CD4-positive, CD25-positive, alpha-beta regulatory T cell (primary cell): ENCODE results near the gene ZNF700. TPM values are rescaled to one million over a fixed set of nuclear protein-coding genes. Genes with fewer than 3 reads are reported as not detected.
"Not testable (repeated sequence)": the region's sequence is repeated elsewhere in the genome, so short reads cannot be mapped to it uniquely, and the experiment has no call there.

Experiments
- ATAC-seq, 2 donors: fragments of 150-1000 bp; cut with Tn5 transposase; one replicate each; pipeline ENCODE4 v1.10.0; 2021; ENCODE audit warnings: low read depth in 2 of 2, moderate number of reproducible peaks in 2 of 2, moderate library complexity in 1 of 2
- DNase-seq, 3 donors: peaks; one replicate each; pipeline versions ENCODE4 v3.0.0 to v3.0.0-alpha.2; 2012 to 2022; ENCODE audit warnings: mixed read lengths in 1 of 3
- H3K27ac ChIP-seq: one replicate; pipeline ENCODE4 v1.7.0; 2013; ENCODE audit warnings: mild to moderate bottlenecking, low read length; ENCODE audit not compliant: insufficient read depth, poor library complexity, severe bottlenecking
- H3K27me3 ChIP-seq: one replicate; pipeline ENCODE4 v1.7.0; 2013; ENCODE audit warnings: low read length; ENCODE audit not compliant: control insufficient read depth, insufficient read depth
- H3K36me3 ChIP-seq: one replicate; pipeline ENCODE4 v1.7.0; 2013; ENCODE audit warnings: mild to moderate bottlenecking, low read length, moderate library complexity; ENCODE audit not compliant: control insufficient read depth, insufficient read depth
- H3K4me1 ChIP-seq: 2 replicates; pipeline ENCODE4 v1.7.0; 2013; ENCODE audit warnings: mild to moderate bottlenecking, low read length; ENCODE audit not compliant: insufficient read depth, control insufficient read depth, poor library complexity, severe bottlenecking
- H3K4me3 ChIP-seq: one replicate; pipeline ENCODE4 v1.7.0; 2013; ENCODE audit warnings: low read depth, mild to moderate bottlenecking, low read length, moderate library complexity
- H3K9me3 ChIP-seq, 2 experiments: 1 replicate in 1 of 2; 2 replicates in 1 of 2; pipeline ENCODE4 v1.7.0; 2013; ENCODE audit warnings: low read length in 2 of 2, mild to moderate bottlenecking in 1 of 2, moderate library complexity in 1 of 2; ENCODE audit not compliant: control insufficient read depth in 2 of 2
- H3K27ac Mint-ChIP-seq, 3 donors: one replicate each; pipeline ENCODE4 v1.8.0; 2020 to 2022; ENCODE audit warnings: mild to moderate bottlenecking in 3 of 3, mixed read lengths in 3 of 3, moderate library complexity in 2 of 3
- H3K27me3 Mint-ChIP-seq: one replicate; pipeline ENCODE4 v1.8.0; 2022; ENCODE audit warnings: mild to moderate bottlenecking, mixed read lengths
- H3K36me3 Mint-ChIP-seq: one replicate; pipeline ENCODE4 v1.8.0; 2020; ENCODE audit warnings: mixed read lengths
- H3K4me1 Mint-ChIP-seq, 4 donors: one replicate each; pipeline ENCODE4 v1.8.0; 2020 to 2022; ENCODE audit warnings: mixed read lengths in 4 of 4, mild to moderate bottlenecking in 1 of 4
- H3K4me3 Mint-ChIP-seq, 4 donors: one replicate each; pipeline ENCODE4 v1.8.0; 2020 to 2022; ENCODE audit warnings: mild to moderate bottlenecking in 4 of 4, mixed read lengths in 4 of 4, moderate library complexity in 3 of 4
- H3K9me3 Mint-ChIP-seq, 7 donors: one replicate each; pipeline ENCODE4 v1.8.0; 2020 to 2022; ENCODE audit warnings: mixed read lengths in 7 of 7, mild to moderate bottlenecking in 3 of 7, moderate library complexity in 2 of 7
- polyA plus RNA-seq, 4 donors: library from polyadenylated mRNA; unstranded; fragments of 300-500 nt; fragmentation: Illumina TruSeq; gene quantifications; one replicate each; pipeline ENCODE4 v1.2.3, GENCODE V29; 2021
- total RNA-seq: library from RNA; stranded (reverse); gene quantifications from one replicate; pipeline ENCODE4 v1.2.3, GENCODE V29; 2022

ZNF700 gene
- total and polyA plus RNA-seq, 5 donors from 2014 or later: 3.6 to 17.1 (median 4.7) TPM

- H3K4me3 ChIP-seq, H3K9me3 ChIP-seq, H3K36me3 ChIP-seq, DNase-seq, ATAC-seq, H3K36me3 Mint-ChIP-seq, H3K27ac ChIP-seq, H3K27me3 Mint-ChIP-seq, H3K27me3 ChIP-seq: not testable (repeated sequence)
- peak overlapping the region in 3 of 4 donors; percentile 36 to 47 (median 41) for H3K4me3 Mint-ChIP-seq
- peaks cover 5 to 35% (median 14%) of the 10 kb centered on the region in 4 donors for H3K4me1 Mint-ChIP-seq
- peaks cover 17% of the 10 kb centered on the region for H3K4me1 ChIP-seq
- peak overlapping the region in 1 of 3 donors; percentile 48 for H3K27ac Mint-ChIP-seq
- peaks cover 0 to 15% (median 5%) of the 10 kb centered on the region in 7 donors for H3K9me3 Mint-ChIP-seq
These were observed 35.0 kb upstream of the ZNF700 start for GRCh38 chr19:11889901-11890300.

DNA sequence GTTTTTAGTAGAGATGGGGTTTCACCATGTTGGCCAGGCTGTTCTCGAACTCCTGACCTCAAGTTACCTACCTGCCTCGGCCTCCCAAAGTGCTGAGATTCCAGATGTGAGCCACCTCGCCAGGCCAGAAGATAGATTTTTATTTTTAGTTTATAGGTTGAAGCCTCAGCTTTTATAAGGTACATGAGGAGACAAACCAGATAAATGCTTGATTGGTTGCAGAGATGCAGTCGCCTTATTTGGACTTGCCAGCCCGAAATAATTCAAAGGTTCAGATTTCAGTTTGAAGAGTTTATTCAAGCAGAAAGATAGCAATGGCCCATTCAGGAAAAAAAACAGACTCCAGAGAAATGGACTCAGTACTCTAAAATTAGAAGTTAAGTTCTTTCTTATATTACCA, 34.3 kb upstream of the ZNF700 start:
- Mint-ChIP-seq H3K4me1 (peaks cover 5 to 40% (median 14%) of the 10 kb centered on the region in 4 donors), H3K27ac (peak overlapping the region in 2 of 3 donors; percentile 2 to 42), H3K27me3 (peaks cover 6% of the 10 kb centered on the region), H3K9me3 (peaks cover 0 to 19% (median 5%) of the 10 kb centered on the region in 7 donors), H3K36me3 (peaks cover 12% of the 10 kb centered on the region), H3K4me3 (no peak overlapping the region)
- H3K9me3 ChIP-seq: no peaks in the 10 kb centered on the region
- H3K4me1 ChIP-seq: peaks cover 17% of the 10 kb centered on the region
- ATAC-seq (no peak), DNase-seq (no peak)
- H3K27ac ChIP-seq: no peak overlapping the region
- H3K4me3 ChIP-seq: no peak overlapping the region
- no peaks in the 10 kb centered on the region for H3K36me3 ChIP-seq
- H3K27me3 ChIP-seq: no peaks in the 10 kb centered on the region

GRCh38 chr19:11894851-11895250, 30.1 kb upstream of the ZNF700 start:
- no peak overlapping the region for H3K4me3 ChIP-seq
- no peak for DNase-seq
- H3K4me1 Mint-ChIP-seq: peaks cover 0 to 13% (median 0%) of the 10 kb centered on the region in 4 donors
- H3K36me3 ChIP-seq: no peaks in the 10 kb centered on the region
- ATAC-seq: no peak
- peaks cover 3 to 27% (median 7%) of the 10 kb centered on the region in 7 donors for H3K9me3 Mint-ChIP-seq
- H3K36me3 Mint-ChIP-seq: peaks cover 16% of the 10 kb centered on the region
- no peak overlapping the region for H3K4me3 Mint-ChIP-seq
- no peak overlapping the region for H3K27ac ChIP-seq
- no peaks in the 10 kb centered on the region for H3K27me3 ChIP-seq
- no peaks in the 10 kb centered on the region for H3K4me1 ChIP-seq
- H3K27ac Mint-ChIP-seq: no peak overlapping the region
- H3K27me3 Mint-ChIP-seq: no peaks in the 10 kb centered on the region
- H3K9me3 ChIP-seq: peaks cover 2 to 13% of the 10 kb centered on the region in 2 experiments

GRCh38 chr19:11902228-11902627, 22.7 kb upstream of the ZNF700 start:
- peaks cover 29% of the 10 kb centered on the region for H3K36me3 Mint-ChIP-seq
- H3K36me3 ChIP-seq: peaks cover 17% of the 10 kb centered on the region

GRCh38 chr19:11905928-11906327, 19.0 kb upstream of the ZNF700 start:
- H3K4me1 ChIP-seq: no peaks in the 10 kb centered on the region
- DNase-seq: no peak
- peaks cover 44 to 61% of the 10 kb centered on the region in 2 experiments for H3K9me3 ChIP-seq
- Mint-ChIP-seq H3K36me3 (peaks cover 25% of the 10 kb centered on the region), H3K4me3 (no peak overlapping the region), H3K9me3 (peaks cover 0 to 85% (median 28%) of the 10 kb centered on the region in 7 donors), H3K27me3 (no peaks in the 10 kb centered on the region), H3K27ac (no peak overlapping the region), H3K4me1 (peaks cover 0 to 3% (median 0%) of the 10 kb centered on the region in 4 donors)
- peaks cover 17% of the 10 kb centered on the region for H3K36me3 ChIP-seq
- H3K27ac ChIP-seq: no peak overlapping the region
- no peak for ATAC-seq
- H3K4me3 ChIP-seq: no peak overlapping the region
- no peaks in the 10 kb centered on the region for H3K27me3 ChIP-seq

More at GRCh38 chr19:11902228-11902627, 22.7 kb upstream of the ZNF700 start:
- peaks cover 48 to 78% of the 10 kb centered on the region in 2 experiments for H3K9me3 ChIP-seq
- no peak overlapping the region for H3K4me3 ChIP-seq
- H3K4me1 ChIP-seq: no peaks in the 10 kb centered on the region
- no peak overlapping the region for H3K4me3 Mint-ChIP-seq
- H3K9me3 Mint-ChIP-seq: peaks cover 0 to 74% (median 25%) of the 10 kb centered on the region in 7 donors
- H3K4me1 Mint-ChIP-seq: peaks cover 0 to 7% (median 0%) of the 10 kb centered on the region in 4 donors
- no peak overlapping the region for H3K27ac ChIP-seq
- no peaks in the 10 kb centered on the region for H3K27me3 ChIP-seq
- no peaks in the 10 kb centered on the region for H3K27me3 Mint-ChIP-seq
- DNase-seq: no peak
- no peak for ATAC-seq
- H3K27ac Mint-ChIP-seq: no peak overlapping the region

- not testable (repeated sequence) for H3K27ac ChIP-seq, ATAC-seq, H3K27me3 ChIP-seq, H3K4me3 ChIP-seq, H3K36me3 ChIP-seq, DNase-seq, H3K36me3 Mint-ChIP-seq, H3K27me3 Mint-ChIP-seq, H3K4me1 ChIP-seq, H3K4me1 Mint-ChIP-seq, H3K4me3 Mint-ChIP-seq, H3K27ac Mint-ChIP-seq
- H3K9me3 ChIP-seq: peaks cover 17 to 30% of the 10 kb centered on the region in 2 experiments
- peaks cover 0 to 74% (median 6%) of the 10 kb centered on the region in 7 donors for H3K9me3 Mint-ChIP-seq
These were observed 13.0 kb upstream of the ZNF700 start for GRCh38 chr19:11911937-11912336.

- H3K4me1 Mint-ChIP-seq: not testable (repeated sequence)
- peaks cover 0 to 52% (median 5%) of the 10 kb centered on the region in 7 donors for H3K9me3 Mint-ChIP-seq
These were observed 10.4 kb upstream of the ZNF700 start for GRCh38 chr19:11914417-11915051.

More at GRCh38 chr19:11914417-11915051, 10.4 kb upstream of the ZNF700 start:
- not testable (repeated sequence) for H3K27me3 Mint-ChIP-seq, H3K27me3 ChIP-seq, ATAC-seq, H3K27ac ChIP-seq, H3K4me3 Mint-ChIP-seq, H3K36me3 Mint-ChIP-seq, H3K27ac Mint-ChIP-seq, DNase-seq, H3K36me3 ChIP-seq, H3K4me3 ChIP-seq, H3K4me1 ChIP-seq
- H3K9me3 ChIP-seq: peaks cover 16 to 25% of the 10 kb centered on the region in 2 experiments
